SK-N-MC (cell line): ENCODE measurements around the gene ENKUR.

ENCODE experiments used
- DNase-seq: peaks from one replicate; pipeline ENCODE4 v3.0.0-alpha.2; 2011; ENCODE audit warnings: low read depth, low spot score
- H3K27ac ChIP-seq: fragments of 200-600 bp; sonication (generic); 2 replicates; pipeline ENCODE4 v1.5.1; 2016; ENCODE audit warnings: mixed run types
- H3K36me3 ChIP-seq: fragments of 200-600 bp; sonication (generic); 2 replicates; pipeline ENCODE4 v1.6.1; 2017; ENCODE audit warnings: antibody characterized with exemption, low read length, mixed read lengths; ENCODE audit not compliant: insufficient read depth
- H3K4me3 ChIP-seq: fragments of 200-600 bp; sonication (generic); 2 replicates; pipeline ENCODE4 v1.5.1; 2016
- H3K9ac ChIP-seq: fragments of 200-600 bp; sonication (generic); 2 replicates; pipeline ENCODE4 v1.8.0; 2017; ENCODE audit warnings: mixed run types, mixed read lengths; ENCODE audit not compliant: insufficient read length
- H3K9me3 ChIP-seq: fragments of 200-600 bp; sonication (generic); 2 replicates; pipeline ENCODE4 v1.6.1; 2017; ENCODE audit warnings: low read depth, mild to moderate bottlenecking, antibody characterized with exemption, low read length, moderate library complexity, mixed read lengths
- EZH2 ChIP-seq: fragments of 200-600 bp; sonication (generic); IDR thresholded peaks from one replicate; pipeline ENCODE4 v1.6.1; 2017; ENCODE audit warnings: antibody characterized with exemption
- FOXP2 ChIP-seq: optimal IDR thresholded peaks from 2 replicates; pipeline ENCODE3; 2011; ENCODE audit warnings: mild to moderate bottlenecking, moderate library complexity; ENCODE audit not compliant: insufficient read depth; ENCODE audit errors: extremely low read length, control extremely low read depth
- POLR2AphosphoS5 ChIP-seq: IDR thresholded peaks from 2 replicates; pipeline ENCODE4 v1.6.1; 2012; ENCODE audit warnings: mild to moderate bottlenecking, low read depth, low read length, borderline replicate concordance

ENKUR gene

DNA sequence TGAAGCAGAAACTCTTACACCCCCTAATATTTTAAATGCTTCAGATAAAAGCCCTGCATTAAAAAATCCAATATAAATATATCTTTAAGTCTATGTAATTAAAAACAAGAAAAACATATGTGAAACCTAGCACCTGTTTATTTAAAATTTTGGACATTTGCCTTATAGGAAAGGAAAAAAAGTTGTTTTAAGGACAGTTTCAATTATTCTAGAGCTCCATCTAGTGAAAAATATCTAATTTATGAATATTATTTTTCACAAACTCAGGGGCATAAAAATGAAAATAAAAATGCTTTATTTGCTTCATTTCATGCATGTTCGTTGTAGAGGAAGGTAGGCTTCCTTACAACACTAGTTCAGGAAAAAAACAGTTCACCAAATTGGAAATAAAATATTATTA lies 26.1 kb downstream of the ENKUR start:
- H3K4me3 ChIP-seq = no peak overlapping the region

DNA sequence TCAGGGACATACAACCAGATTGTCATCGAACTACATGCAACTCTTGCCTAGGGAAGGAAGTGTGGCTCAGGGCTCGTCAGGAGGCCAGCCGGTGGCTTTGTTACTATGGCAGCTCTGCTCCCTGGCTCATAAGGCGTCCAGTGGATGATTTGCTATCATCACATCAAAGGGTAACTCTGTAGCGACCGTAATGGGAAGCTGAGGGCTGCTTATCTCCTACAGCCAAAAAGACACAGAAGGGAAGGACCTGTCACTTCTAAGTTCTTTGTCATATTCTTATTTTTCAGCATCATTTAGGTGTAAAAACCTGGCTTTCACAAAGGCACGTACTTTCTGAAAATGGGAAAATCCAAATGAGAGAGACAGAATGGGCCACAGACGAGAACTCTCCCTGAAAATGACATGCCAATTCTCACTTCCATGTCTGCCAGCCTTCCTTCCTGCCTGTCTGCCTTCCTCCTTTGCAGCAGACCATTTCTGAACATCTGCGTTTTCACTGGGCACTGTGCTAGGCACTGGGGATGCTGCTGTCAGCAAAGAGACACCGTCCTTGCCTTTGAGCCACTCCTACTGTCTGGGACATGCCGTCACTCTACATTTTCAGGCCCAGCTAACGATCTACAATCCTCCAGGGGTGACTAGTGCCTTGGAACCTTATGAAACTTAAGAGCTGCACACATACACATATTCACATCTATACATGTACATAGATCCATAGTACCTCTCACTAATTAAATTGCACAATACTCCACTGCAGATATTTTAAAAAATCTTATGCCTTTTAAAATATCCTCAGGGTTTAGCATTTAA lies 26.9 kb downstream of the ENKUR start:
- no peak for DNase-seq
- Histone ChIP-seq H3K4me3 (no peak overlapping the region), H3K27ac (no peak overlapping the region), H3K36me3 (no peaks in the 10 kb centered on the region), H3K9ac (no peak overlapping the region), H3K9me3 (no peaks in the 10 kb centered on the region)
- TF ChIP-seq POLR2AphosphoS5 = no peak
- TF ChIP-seq FOXP2 = no peak
- TF ChIP-seq EZH2 = no peak

More for the DNA sequence above, 26.1 kb downstream of the ENKUR start:
- H3K9ac ChIP-seq = no peak overlapping the region
- no peaks in the 10 kb centered on the region for H3K36me3 ChIP-seq
- no peak for DNase-seq
- H3K9me3 ChIP-seq = no peaks in the 10 kb centered on the region
- no peak for TF ChIP-seq EZH2
- TF ChIP-seq FOXP2 = no peak
- TF ChIP-seq POLR2AphosphoS5 = no peak
- H3K27ac ChIP-seq = no peak overlapping the region

DNA sequence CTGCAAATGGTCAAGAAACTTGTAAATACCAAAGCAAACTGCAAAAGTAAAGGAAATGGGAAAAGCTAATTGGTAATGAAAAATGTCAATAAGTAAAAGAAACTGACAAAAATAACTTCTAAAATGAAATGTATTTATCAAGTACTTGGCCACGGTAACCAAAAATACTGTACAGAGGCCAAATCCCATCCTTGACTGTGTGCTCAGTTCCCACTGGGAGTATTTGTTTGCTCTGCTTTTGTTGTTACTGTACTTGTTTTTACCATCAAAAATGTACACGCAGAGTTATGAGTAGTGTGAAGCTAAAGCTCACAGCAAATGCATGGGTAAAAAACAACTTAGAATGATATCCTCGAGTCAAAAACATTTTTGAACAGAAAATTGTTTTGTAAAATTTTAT lies 31.1 kb downstream of the ENKUR start:
- DNase-seq = no peak
- H3K27ac ChIP-seq = no peak overlapping the region
- TF ChIP-seq FOXP2 (no peak), EZH2 (no peak), POLR2AphosphoS5 (no peak)

DNA sequence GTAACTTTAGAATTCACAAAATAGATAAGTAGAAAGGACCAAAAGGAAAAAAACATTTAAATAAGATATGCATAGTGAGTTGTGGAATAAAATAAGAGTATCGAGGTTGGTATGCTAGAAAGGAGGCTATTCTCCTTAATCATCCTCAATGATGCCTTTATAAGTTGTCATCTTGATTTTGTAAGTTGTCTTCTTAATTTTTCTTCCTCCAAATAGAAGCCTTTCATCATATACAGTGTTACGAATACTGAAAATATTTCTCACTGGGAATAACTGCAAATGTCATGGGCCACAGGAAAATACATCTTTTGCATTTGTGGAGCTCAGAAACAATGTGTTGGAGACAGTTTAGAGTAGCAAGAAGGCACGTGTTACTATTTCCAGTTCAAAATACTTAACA lies 32.0 kb downstream of the ENKUR start:
- Histone ChIP-seq H3K36me3 (no peaks in the 10 kb centered on the region), H3K27ac (no peak overlapping the region), H3K4me3 (no peak overlapping the region), H3K9me3 (no peaks in the 10 kb centered on the region), H3K9ac (no peak overlapping the region)
- TF ChIP-seq FOXP2 (no peak), EZH2 (no peak), POLR2AphosphoS5 (no peak)
- no peak for DNase-seq

More for the DNA sequence above, 31.1 kb downstream of the ENKUR start:
- Histone ChIP-seq H3K9ac (no peak overlapping the region), H3K36me3 (no peaks in the 10 kb centered on the region), H3K4me3 (no peak overlapping the region), H3K9me3 (no peaks in the 10 kb centered on the region)

DNA sequence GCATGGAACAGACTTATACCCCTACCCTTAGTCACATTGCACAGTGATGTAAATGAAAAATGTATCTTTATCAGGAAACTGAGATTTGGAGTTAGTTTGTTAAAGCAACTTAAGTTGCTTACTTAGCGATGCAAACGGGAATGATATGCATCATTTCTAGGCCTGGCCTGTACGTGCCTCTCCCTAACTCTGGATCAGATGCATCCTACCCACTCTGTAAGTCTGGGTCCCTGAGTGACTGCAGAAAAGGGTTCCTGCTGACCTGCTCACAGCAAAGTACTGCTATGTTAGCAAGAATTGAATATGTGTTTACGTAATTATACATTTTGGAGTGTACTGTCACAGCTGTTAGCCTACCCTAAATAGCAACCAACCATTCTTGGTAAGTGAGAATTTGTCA lies 32.8 kb downstream of the ENKUR start:
- H3K4me3 ChIP-seq = no peak overlapping the region
- no peaks in the 10 kb centered on the region for H3K36me3 ChIP-seq
- DNase-seq = no peak
- no peak overlapping the region for H3K9ac ChIP-seq
- no peak overlapping the region for H3K27ac ChIP-seq
- TF ChIP-seq EZH2 = no peak
- no peak for TF ChIP-seq POLR2AphosphoS5
- TF ChIP-seq FOXP2 = no peak
- no peaks in the 10 kb centered on the region for H3K9me3 ChIP-seq

DNA sequence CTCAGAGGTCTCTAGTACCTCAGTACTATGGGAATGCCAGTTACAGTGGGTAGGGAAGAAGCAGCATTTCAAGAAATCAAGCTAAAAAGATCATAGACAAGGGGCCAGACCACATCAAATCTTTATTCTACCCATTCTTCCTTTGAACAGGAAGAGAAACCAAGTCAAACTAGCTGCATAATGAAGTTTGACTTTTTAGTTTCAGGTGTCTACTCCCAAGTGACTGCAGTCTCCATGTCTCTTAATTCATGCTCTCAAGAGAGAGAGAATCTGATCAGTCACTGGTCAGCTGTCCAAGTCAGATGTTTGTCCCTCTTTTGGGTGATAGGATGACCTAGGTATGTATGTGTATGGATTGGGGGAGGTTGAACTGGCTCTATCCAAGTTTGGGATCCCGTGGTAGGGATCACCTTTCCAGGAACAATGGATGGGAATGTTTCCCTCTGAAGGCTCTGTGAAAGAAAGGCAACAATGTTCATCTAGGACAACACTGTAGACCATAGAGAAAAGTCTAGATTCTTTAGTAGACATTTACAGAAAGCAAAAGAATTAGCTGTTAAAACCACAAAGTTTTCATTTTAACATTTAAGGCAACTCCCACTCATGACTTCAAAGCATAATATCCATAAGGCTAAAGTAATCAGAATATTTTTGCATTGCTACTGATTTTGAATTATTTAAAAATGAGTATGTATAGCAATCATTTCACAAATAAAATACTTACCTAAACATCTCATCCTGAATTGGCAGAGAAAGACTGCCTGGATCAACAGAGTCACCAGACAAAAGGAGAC lies 33.4 kb downstream of the ENKUR start:
- Histone ChIP-seq H3K4me3 (no peak overlapping the region), H3K27ac (no peak overlapping the region), H3K36me3 (no peaks in the 10 kb centered on the region), H3K9ac (no peak overlapping the region), H3K9me3 (no peaks in the 10 kb centered on the region)
- no peak for DNase-seq
- TF ChIP-seq EZH2 (no peak), FOXP2 (no peak), POLR2AphosphoS5 (no peak)

DNA sequence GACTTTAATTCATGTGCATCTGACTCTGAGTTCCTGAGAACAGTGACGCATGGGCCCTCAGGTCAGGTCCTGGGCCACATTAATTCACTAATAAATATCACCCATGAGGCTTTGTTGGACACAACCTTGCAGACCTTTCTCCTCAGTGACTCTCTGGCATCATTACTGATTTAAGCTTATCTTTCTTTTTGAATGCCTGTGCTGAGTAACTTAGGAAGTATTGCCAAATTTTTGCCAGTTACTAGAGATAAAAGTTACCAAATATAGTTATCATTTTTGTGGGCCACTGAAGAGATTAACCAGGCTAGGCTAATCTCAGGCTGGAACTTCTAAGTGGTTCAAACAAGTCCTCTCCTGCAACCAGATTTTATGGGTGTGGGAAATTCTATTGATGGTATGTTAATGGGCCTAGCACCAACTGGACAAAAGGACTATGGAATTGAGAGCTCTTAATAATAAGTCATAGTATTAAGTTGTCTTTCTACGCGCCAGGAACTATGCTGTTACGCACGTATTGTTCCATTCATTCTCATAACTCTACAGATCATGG lies 34.7 kb downstream of the ENKUR start:
- TF ChIP-seq FOXP2 (no peak), EZH2 (no peak)

DNA sequence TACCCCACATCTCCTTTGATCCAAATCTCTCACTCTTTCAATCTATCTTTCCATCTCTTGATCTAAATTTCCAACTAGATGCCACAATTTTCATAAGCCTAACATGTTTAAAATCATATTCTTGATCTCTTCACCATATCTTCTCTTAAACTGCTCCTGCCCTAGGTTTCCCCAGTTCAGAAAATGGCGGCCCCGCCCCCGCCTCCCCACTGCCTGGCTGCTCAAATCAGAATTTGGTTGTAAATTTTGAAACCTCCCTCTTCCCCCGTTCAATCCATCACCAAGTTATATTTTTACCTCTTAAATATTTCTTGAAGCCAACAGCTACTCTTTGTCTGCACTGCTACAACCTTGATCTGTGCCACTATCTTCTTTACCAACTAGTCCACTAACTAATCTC lies 36.3 kb downstream of the ENKUR start:
- TF ChIP-seq POLR2AphosphoS5 = no peak
- no peak for TF ChIP-seq EZH2
- TF ChIP-seq FOXP2 = no peak

More for the DNA sequence above, 34.7 kb downstream of the ENKUR start:
- Histone ChIP-seq H3K36me3 (no peaks in the 10 kb centered on the region), H3K9me3 (no peaks in the 10 kb centered on the region), H3K4me3 (no peak overlapping the region), H3K27ac (no peak overlapping the region), H3K9ac (no peak overlapping the region)
- no peak for DNase-seq

DNA sequence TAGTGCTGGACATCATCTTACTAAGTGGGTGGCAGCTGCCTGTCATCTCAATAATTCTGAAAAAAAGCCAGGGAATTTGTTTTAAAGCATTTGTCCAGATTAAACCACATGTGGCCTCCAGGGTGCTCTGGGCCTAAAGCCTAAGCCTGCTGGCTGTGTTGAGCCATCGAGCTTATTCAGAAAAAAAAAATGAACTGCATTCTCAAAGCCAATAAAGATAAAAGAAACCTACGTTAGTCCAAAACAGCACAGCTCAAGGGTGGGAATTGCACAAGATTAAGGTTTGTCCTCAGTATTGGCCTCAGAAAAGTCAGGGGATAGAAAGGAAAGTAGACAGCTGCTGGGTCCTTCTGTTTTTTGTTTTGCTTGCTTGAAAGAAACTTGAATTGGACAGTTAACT lies 41.0 kb downstream of the ENKUR start:
- DNase-seq = no peak
- no peak overlapping the region for H3K9ac ChIP-seq

More for the DNA sequence above, 36.3 kb downstream of the ENKUR start:
- Histone ChIP-seq H3K36me3 (no peaks in the 10 kb centered on the region), H3K4me3 (no peak overlapping the region), H3K9me3 (no peaks in the 10 kb centered on the region), H3K27ac (no peak overlapping the region), H3K9ac (no peak overlapping the region)
- DNase-seq = no peak

More for the DNA sequence above, 41.0 kb downstream of the ENKUR start:
- H3K4me3 ChIP-seq = no peak overlapping the region
- TF ChIP-seq POLR2AphosphoS5 (no peak), FOXP2 (no peak), EZH2 (no peak)
- no peaks in the 10 kb centered on the region for H3K36me3 ChIP-seq
- H3K9me3 ChIP-seq = no peaks in the 10 kb centered on the region
- H3K27ac ChIP-seq = no peak overlapping the region
